ENCODE results near the gene SLC24A2.

Gene SLC24A2

GRCh38 chr9:19807182-19807892 is 18.5 kb upstream of the SLC24A2 start:
- H3K4me1 ChIP-seq (ENCODE audit: insufficient read depth, low read length, severe bottlenecking): no peaks in the 10 kb centered on the region
- no peaks in the 10 kb centered on the region for H3K36me3 ChIP-seq (ENCODE audit: insufficient read depth, low read length)
- H3F3A ChIP-seq (ENCODE audit: insufficient read depth, low read length): no peaks in the 10 kb centered on the region
- no peaks in the 10 kb centered on the region for H3K79me2 ChIP-seq (ENCODE audit: insufficient read depth, low read length)
- no peak overlapping the region for H3K4me3 ChIP-seq (ENCODE audit: low read depth, low read length, poor library complexity, severe bottlenecking)
- no peak overlapping the region for H2AFZ ChIP-seq (ENCODE audit: low read length)
- no peaks in the 10 kb centered on the region for H3K9me2 ChIP-seq (ENCODE audit: low read depth, low read length)
- no peak overlapping the region for H3K9ac ChIP-seq (ENCODE audit: low read length)
- TF ChIP-seq CTCF (IDR thresholded peaks at IDR 0.05; ENCODE audit: low read length): no peak
- no peak for TF ChIP-seq EZH2 (IDR thresholded peaks at IDR 0.05; ENCODE audit: borderline replicate concordance, low read length)
- no peak overlapping the region for H3K4me2 ChIP-seq (ENCODE audit: low read length)
- H4K20me1 ChIP-seq (ENCODE audit: insufficient read depth, low read length): no peaks in the 10 kb centered on the region
- H3K27me3 ChIP-seq (ENCODE audit: insufficient read depth, low read length): no peaks in the 10 kb centered on the region
- no peaks in the 10 kb centered on the region for H3K9me3 ChIP-seq (ENCODE audit: low read length)
- H3K27ac ChIP-seq (ENCODE audit: low read depth, low read length, poor library complexity, severe bottlenecking): no peak overlapping the region

GRCh38 chr9:19804431-19804830 is 15.6 kb upstream of the SLC24A2 start:
- H3K9me2 ChIP-seq (ENCODE audit: low read depth, low read length): no peaks in the 10 kb centered on the region
- TF ChIP-seq EZH2 (IDR thresholded peaks at IDR 0.05; ENCODE audit: borderline replicate concordance, low read length) (no peak), CTCF (IDR thresholded peaks at IDR 0.05; ENCODE audit: low read length) (no peak)
- H3K36me3 ChIP-seq (ENCODE audit: insufficient read depth, low read length): no peaks in the 10 kb centered on the region
- H3K27ac ChIP-seq (ENCODE audit: low read depth, low read length, poor library complexity, severe bottlenecking): no peak overlapping the region
- H3K27me3 ChIP-seq (ENCODE audit: insufficient read depth, low read length): no peaks in the 10 kb centered on the region
- H3K4me3 ChIP-seq (ENCODE audit: low read depth, low read length, poor library complexity, severe bottlenecking): no peak overlapping the region
- H4K20me1 ChIP-seq (ENCODE audit: insufficient read depth, low read length): no peaks in the 10 kb centered on the region
- H2AFZ ChIP-seq (ENCODE audit: low read length): no peak overlapping the region
- no peaks in the 10 kb centered on the region for H3K4me1 ChIP-seq (ENCODE audit: insufficient read depth, low read length, severe bottlenecking)
- no peaks in the 10 kb centered on the region for H3K79me2 ChIP-seq (ENCODE audit: insufficient read depth, low read length)
- no peaks in the 10 kb centered on the region for H3K9me3 ChIP-seq (ENCODE audit: low read length)
- H3F3A ChIP-seq (ENCODE audit: insufficient read depth, low read length): no peaks in the 10 kb centered on the region
- H3K9ac ChIP-seq (ENCODE audit: low read length): no peak overlapping the region
- H3K4me2 ChIP-seq (ENCODE audit: low read length): no peak overlapping the region

DNA sequence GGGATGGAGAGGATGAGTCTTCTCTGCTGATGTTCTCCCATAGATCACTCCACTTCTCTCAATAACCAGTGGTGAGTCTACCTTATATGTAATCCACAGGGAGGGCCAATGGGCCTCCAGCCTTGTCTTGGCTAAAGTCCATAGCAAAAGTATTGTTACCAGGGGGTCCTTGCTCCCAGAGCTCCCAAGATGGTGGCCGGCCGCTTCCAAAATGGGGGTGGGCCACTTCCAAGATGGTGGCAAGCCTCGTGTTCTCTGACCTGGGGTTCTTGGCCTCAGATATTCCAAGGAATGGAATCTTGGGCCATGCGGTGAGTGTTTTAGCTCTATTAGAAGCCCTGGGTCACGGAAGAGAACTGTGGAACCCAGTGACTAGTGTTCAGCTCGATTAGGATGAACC is 12.0 kb upstream of the SLC24A2 start:
- H3K9me2 ChIP-seq (ENCODE audit: low read depth, low read length): no peaks in the 10 kb centered on the region
- H3K79me2 ChIP-seq (ENCODE audit: insufficient read depth, low read length): no peaks in the 10 kb centered on the region
- H3F3A ChIP-seq (ENCODE audit: insufficient read depth, low read length): no peaks in the 10 kb centered on the region
- no peak overlapping the region for H3K27ac ChIP-seq (ENCODE audit: low read depth, low read length, poor library complexity, severe bottlenecking)
- no peak overlapping the region for H3K9ac ChIP-seq (ENCODE audit: low read length)
- H3K4me1 ChIP-seq (ENCODE audit: insufficient read depth, low read length, severe bottlenecking): no peaks in the 10 kb centered on the region
- H4K20me1 ChIP-seq (ENCODE audit: insufficient read depth, low read length): no peaks in the 10 kb centered on the region
- H2AFZ ChIP-seq (ENCODE audit: low read length): no peak overlapping the region
- no peak overlapping the region for H3K4me3 ChIP-seq (ENCODE audit: low read depth, low read length, poor library complexity, severe bottlenecking)
- no peaks in the 10 kb centered on the region for H3K9me3 ChIP-seq (ENCODE audit: low read length)
- H3K27me3 ChIP-seq (ENCODE audit: insufficient read depth, low read length): no peaks in the 10 kb centered on the region
- H3K36me3 ChIP-seq (ENCODE audit: insufficient read depth, low read length): no peaks in the 10 kb centered on the region
- TF ChIP-seq CTCF (IDR thresholded peaks at IDR 0.05; ENCODE audit: low read length) (no peak), EZH2 (IDR thresholded peaks at IDR 0.05; ENCODE audit: borderline replicate concordance, low read length) (no peak)
- H3K4me2 ChIP-seq (ENCODE audit: low read length): no peak overlapping the region

All from OCI-LY1 (cell line).